Measurements from ENCODE around the gene MALT1.
"Not testable (repeated sequence)": the region's sequence is repeated elsewhere in the genome, so short reads cannot be mapped to it uniquely, and the experiment has no call there.

Gene MALT1

DNA sequence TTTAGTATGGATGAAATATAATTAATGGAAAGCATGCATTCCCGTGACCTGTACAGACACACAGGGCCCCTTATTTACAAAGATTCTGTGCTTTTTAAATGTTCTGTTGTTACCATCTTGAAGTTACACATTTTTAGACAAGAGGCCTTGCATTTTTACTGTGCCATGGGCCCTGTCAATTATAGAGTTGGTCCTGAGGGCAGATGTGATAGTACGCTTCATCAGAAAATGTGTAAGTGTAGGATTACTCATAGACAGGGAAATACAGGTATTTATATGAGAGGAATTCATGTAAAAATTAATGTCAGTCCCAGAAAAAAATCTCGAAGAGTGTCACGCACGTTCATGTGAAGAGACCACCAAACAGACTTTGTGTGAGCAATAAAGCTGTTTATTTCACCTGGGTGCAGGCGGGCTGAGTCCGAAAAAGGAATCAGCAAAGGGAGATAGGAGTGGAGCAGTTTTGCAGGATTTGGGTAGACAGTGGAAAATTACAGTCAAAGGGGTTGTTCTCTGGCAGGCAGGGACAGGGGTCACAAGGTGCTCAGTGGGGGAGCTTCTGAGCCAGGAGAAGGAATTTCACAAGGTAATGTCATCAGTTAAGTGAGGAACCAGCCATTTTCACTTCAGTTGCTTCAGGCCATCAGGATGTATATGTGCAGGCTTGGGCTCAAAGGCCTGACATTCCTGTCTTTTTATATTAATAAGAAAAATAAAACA is 30.2 kb upstream of the MALT1 start:
- no peak overlapping the region for H3K4me3 ChIP-seq (ENCODE audit: low read depth, low read length)
- TF ChIP-seq, protein P1, sequence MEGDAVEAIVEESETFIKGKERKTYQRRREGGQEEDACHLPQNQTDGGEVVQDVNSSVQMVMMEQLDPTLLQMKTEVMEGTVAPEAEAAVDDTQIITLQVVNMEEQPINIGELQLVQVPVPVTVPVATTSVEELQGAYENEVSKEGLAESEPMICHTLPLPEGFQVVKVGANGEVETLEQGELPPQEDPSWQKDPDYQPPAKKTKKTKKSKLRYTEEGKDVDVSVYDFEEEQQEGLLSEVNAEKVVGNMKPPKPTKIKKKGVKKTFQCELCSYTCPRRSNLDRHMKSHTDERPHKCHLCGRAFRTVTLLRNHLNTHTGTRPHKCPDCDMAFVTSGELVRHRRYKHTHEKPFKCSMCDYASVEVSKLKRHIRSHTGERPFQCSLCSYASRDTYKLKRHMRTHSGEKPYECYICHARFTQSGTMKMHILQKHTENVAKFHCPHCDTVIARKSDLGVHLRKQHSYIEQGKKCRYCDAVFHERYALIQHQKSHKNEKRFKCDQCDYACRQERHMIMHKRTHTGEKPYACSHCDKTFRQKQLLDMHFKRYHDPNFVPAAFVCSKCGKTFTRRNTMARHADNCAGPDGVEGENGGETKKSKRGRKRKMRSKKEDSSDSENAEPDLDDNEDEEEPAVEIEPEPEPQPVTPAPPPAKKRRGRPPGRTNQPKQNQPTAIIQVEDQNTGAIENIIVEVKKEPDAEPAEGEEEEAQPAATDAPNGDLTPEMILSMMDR (IDR thresholded peaks at IDR 0.05; ENCODE audit: borderline replicate concordance, insufficient read depth, low read depth, low read length) = no peak

DNA sequence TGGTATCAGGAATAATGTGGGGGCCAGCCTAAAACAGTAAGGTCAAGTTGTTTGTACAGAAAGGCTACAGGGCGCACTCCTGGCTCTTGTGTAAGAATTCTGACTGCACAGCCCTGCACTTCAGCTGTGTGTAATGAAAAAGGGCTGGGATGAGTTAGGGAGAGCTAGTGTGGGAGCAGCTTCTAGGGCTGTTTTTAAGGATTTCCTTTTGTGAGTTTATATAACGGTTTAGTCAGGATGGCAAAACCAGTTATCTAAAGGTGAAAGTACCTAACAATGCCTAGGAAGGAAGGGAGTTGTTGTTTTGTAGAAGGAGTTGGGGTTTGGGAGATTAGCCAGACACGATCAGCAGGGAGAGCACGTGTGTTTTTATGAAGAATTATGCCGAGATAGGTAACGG is 27.7 kb upstream of the MALT1 start:
- H3K4me3 ChIP-seq (ENCODE audit: low read depth, low read length) = not testable (repeated sequence)

DNA sequence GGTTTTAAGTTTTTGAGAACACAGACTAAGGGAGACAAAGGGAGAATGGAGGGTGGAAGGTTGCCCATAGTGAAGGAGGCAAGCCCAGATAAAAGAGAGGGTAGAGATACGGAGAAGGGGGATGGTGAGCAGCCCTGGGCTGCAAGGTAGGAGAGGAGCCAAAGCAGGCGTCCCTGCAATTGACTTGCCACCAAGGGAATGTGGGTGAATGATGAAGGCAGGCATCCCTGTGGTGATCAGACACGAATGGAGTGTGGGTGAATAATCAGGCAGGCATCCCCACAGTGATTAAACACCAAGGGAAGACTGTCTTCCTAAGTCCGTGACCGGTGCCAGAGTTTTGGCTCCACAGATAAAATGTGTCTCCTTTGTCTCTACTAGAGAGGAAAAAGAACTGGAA is 25.9 kb upstream of the MALT1 start:
- H3K4me3 ChIP-seq (ENCODE audit: low read depth, low read length) = no peak overlapping the region
- TF ChIP-seq, protein P1 (IDR thresholded peaks at IDR 0.05; ENCODE audit: borderline replicate concordance, insufficient read depth, low read depth, low read length) = no peak

DNA sequence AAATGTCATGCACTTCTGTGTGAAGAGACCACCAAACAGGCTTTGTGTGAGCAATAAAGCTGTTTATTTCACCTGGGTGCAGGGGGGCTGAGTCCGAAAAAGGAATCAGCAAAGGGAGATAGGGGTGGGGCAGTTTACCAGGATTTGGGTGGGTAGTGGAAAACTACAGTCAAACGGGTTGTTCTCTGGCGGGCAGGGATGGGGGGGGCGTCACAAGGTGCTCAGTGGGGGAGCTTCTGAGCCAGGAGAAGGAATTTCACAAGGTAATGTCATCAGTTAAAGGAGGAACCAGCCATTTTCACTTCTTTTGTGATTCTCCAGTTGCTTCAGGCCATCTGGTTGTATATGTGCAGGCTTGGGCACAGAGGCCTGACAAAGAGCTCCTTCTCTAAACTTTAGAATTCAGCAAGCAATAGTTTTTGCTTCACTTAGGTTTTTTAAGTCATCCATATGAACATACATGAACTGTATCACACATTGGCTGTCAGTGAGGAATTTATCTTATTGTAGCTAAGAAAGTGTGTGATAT is 24.9 kb upstream of the MALT1 start:
- TF ChIP-seq, protein P1 (IDR thresholded peaks at IDR 0.05; ENCODE audit: borderline replicate concordance, insufficient read depth, low read depth, low read length) = no peak
- H3K4me3 ChIP-seq (ENCODE audit: low read depth, low read length) = no peak overlapping the region

DNA sequence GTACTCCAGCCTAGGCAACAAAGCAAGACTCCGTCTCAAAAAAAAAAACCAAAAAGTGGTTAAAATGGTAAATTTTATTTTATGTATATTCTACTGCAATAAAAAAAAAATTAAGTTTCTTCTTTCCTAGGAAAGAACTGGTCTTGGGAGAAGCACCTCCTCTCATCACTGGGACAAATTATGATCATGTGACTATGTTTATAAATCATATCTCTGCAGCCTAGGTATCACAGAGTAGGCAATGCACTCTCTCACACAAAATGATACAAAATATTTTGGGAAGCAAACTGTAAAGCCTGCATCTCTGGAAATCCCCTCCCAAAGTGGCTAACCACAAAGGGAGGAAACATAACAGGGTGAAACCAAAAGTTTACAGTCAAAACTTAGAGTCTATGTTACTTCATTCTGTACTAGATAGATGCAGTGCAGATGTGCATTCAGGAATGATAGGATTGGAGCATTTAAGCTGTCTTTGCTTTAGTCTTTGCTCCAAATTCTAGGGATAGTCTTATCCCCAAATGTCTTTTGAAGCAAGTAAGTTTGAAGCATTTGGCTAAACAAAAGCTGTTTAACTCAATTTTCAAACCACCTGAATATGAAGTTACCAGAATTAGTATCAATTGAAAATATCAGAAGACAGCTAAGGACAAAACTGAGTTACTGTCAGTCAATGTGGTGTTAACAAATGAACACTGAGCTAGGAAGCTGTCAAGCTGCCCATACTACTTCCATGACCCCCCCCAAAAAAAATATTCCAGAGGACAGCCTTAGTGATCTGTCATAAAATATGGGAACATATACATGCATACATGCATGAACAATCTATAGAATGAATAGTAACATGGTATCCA is 21.1 kb upstream of the MALT1 start:
- H3K4me3 ChIP-seq (ENCODE audit: low read depth, low read length) = no peak overlapping the region
- TF ChIP-seq, protein P1 (IDR thresholded peaks at IDR 0.05; ENCODE audit: borderline replicate concordance, insufficient read depth, low read depth, low read length) = no peak

DNA sequence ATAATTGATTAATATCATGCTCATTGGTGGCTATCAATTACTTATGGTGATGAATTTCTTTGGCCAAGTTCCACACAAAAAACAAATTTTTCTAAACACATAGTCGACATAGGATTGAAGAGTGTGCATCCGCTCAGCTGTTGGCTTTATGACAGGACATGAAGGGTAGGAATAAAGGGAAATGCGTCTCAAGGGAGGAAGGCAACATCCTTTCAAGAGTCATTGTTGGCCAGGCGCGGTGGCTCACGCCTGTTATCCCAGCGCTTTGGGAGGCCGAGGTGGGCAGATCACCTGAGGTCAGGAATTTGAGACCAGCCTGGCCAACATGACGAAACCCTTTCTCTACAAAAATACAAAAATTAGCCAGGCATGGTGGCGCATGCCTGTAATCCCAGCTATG is 20.4 kb upstream of the MALT1 start:
- H3K4me3 ChIP-seq (ENCODE audit: low read depth, low read length) = not testable (repeated sequence)

DNA sequence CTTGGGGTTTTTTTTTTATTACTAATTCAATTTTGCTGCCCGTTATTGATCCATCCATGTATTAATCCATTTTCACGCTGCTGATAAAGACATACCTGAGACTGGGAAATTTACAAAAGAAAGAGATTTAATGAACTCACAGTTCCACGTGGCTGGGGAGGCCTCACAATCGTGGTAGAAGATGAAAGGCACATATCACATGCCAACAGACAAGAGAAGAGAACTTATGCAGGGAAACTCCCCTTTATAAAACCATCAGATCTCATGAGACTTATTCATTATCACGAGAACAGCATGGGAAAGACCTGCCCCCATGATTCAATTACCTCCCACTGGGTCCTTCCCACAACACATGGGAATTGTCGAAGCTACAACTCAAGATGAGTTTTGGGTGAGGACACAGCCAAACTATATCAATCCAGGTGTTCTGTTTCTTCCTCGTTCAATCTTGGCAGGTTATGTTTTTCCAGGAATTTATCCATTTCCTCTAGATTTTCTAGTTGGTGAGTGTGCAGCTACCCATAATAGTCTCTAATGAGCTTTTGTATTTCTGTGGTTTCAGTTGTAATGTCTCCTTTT is 18.0 kb upstream of the MALT1 start:
- H3K4me3 ChIP-seq (ENCODE audit: low read depth, low read length) = not testable (repeated sequence)

DNA sequence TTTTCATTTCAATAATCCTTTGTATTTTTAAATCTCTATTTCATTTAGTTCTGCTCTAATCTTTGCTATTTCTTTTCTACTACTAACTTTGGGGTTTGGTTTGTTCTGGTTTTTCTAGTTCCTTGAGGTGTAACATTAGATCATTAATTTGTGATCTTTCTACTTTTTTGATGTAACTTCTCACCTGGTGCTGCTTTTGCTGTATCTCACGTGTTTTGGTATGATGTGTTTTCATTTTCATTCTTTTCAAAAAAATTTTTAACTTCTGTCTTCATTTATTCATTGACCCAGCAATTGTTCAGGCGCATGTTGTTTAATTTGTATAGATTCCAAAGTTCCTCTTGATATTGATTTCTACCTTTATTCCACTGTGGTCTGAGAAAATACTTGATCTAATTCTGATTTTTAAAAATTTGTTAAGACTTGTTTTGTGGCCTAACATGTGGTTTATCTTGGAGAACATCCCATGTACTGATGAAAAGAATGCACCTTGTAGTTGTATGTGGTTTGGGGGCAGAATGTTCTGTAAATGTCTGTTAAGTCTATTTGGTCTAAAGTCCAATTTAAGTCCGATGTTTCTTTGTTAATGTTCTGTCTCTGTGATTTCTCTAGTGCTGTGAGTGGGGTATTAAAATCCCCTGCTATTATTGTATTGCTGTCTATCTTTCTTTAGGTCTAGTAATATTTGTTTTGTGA is 17.3 kb upstream of the MALT1 start:
- H3K4me3 ChIP-seq (ENCODE audit: low read depth, low read length) = no peak overlapping the region
- TF ChIP-seq, protein P1 (IDR thresholded peaks at IDR 0.05; ENCODE audit: borderline replicate concordance, insufficient read depth, low read depth, low read length) = no peak
